Adrenal gland (tissue), 5 donors: ENCODE measurements around the gene CST6.

Experiments used
- POLR2A ChIP-seq, 2 donors: fragments of 450-650 bp; IDR thresholded peaks; one replicate each; pipeline ENCODE4 v1.6.1; 2017; ENCODE audit warnings: antibody characterized with exemption in 2 of 2, mild to moderate bottlenecking in 2 of 2, moderate library complexity in 1 of 2
- TF ChIP-seq, protein P1 (sequence below), 6 experiments: fragments of 450-650 bp in 4 of 6; fragments of 200-600 bp in 2 of 6; sonication (generic) in 1 of 6; IDR thresholded peaks; 1 replicate in 5 of 6; 2 replicates in 1 of 6; pipeline versions ENCODE4 v1.5.1 to v1.8.0; 2016 to 2021; ENCODE audit warnings: antibody characterized with exemption in 6 of 6, mild to moderate bottlenecking in 2 of 6, moderate library complexity in 1 of 6
- donor health status: DM: no; HTN: no; CAD: no.

DNA sequence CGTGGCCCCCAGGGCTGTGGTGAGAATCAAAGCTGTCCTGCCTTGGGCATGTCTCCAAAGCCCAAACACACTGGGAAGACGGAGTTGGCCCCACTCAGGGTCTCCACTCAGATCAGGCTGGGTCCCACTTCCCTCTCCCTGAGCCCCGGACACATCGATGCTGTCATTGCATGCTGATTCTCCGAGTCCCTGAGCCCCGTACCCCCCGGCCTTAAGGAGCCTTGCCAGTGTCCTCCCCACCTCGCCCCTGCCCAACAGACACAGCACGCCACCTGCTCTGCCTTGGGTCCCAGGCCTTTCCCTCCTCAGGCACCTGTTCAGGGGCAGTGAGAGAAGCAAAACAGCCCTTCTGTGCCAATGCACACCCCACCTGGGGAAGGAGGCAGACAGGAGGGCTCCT is 24.5 kb upstream of the CST6 start:
- TF ChIP-seq, protein P1, sequence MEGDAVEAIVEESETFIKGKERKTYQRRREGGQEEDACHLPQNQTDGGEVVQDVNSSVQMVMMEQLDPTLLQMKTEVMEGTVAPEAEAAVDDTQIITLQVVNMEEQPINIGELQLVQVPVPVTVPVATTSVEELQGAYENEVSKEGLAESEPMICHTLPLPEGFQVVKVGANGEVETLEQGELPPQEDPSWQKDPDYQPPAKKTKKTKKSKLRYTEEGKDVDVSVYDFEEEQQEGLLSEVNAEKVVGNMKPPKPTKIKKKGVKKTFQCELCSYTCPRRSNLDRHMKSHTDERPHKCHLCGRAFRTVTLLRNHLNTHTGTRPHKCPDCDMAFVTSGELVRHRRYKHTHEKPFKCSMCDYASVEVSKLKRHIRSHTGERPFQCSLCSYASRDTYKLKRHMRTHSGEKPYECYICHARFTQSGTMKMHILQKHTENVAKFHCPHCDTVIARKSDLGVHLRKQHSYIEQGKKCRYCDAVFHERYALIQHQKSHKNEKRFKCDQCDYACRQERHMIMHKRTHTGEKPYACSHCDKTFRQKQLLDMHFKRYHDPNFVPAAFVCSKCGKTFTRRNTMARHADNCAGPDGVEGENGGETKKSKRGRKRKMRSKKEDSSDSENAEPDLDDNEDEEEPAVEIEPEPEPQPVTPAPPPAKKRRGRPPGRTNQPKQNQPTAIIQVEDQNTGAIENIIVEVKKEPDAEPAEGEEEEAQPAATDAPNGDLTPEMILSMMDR (IDR thresholded peaks at IDR 0.05): no peak
- no peak for TF ChIP-seq POLR2A (IDR thresholded peaks at IDR 0.05)
